ENCODE results near the gene MMADHC.

The MMADHC gene

DNA sequence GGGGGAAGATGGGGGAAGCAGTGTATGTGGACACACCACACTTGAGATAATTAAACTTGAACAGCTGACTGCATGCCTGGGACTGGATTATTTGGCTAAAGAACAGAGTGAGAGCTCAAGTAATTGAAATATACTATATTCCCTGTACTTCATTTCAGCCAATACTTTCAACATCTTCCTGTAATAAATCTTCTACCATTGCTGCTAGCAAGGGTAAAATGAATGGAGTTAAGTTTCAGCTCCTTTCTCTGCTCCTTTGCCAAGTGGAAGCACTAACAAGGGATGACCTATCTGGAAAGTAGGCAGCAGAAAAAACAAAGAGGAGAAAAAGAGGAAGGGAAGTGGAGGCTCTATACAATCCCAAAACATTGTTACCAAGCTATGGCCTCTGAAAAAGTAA, 50.9 kb downstream of the MMADHC start:
- TF ChIP-seq, protein P1, sequence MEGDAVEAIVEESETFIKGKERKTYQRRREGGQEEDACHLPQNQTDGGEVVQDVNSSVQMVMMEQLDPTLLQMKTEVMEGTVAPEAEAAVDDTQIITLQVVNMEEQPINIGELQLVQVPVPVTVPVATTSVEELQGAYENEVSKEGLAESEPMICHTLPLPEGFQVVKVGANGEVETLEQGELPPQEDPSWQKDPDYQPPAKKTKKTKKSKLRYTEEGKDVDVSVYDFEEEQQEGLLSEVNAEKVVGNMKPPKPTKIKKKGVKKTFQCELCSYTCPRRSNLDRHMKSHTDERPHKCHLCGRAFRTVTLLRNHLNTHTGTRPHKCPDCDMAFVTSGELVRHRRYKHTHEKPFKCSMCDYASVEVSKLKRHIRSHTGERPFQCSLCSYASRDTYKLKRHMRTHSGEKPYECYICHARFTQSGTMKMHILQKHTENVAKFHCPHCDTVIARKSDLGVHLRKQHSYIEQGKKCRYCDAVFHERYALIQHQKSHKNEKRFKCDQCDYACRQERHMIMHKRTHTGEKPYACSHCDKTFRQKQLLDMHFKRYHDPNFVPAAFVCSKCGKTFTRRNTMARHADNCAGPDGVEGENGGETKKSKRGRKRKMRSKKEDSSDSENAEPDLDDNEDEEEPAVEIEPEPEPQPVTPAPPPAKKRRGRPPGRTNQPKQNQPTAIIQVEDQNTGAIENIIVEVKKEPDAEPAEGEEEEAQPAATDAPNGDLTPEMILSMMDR (IDR thresholded peaks at IDR 0.05; ENCODE audit: low read depth, low read length): no peak
- Histone ChIP-seq H3K36me3 (no peaks in the 10 kb centered on the region), H3K27me3 (ENCODE audit: insufficient read depth, low read depth, severe bottlenecking) (no peaks in the 10 kb centered on the region), H3K4me3 (ENCODE audit: low read depth, low read length) (no peak overlapping the region), H3K27ac (no peak overlapping the region), H3K9me3 (ENCODE audit: severe bottlenecking) (no peaks in the 10 kb centered on the region)
- DNase-seq: no peak

DNA sequence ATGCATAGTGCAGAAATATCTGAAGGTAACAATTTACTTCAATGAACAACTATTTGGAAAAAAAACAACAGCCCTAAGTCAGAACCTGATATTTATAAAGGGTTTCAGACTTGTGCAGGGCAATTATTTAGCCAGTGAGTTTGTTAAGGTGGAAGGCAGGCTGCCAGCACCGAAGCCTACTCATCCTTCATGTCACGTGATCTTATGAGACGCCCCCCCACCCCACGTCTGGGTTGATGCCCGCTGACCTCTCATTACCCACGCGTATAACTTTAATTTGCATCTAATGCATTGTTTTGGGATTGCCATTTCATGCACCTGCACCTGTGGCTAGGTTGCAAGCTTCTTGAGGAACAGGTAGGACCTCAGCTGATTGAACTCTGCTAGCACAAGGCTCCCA, 52.9 kb downstream of the MMADHC start:
- no peak overlapping the region for H3K4me3 ChIP-seq (ENCODE audit: low read depth, low read length)
- no peaks in the 10 kb centered on the region for H3K9me3 ChIP-seq (ENCODE audit: severe bottlenecking)
- H3K36me3 ChIP-seq: no peaks in the 10 kb centered on the region
- H3K27me3 ChIP-seq (ENCODE audit: insufficient read depth, low read depth, severe bottlenecking): no peaks in the 10 kb centered on the region
- TF ChIP-seq, protein P1 (IDR thresholded peaks at IDR 0.05; ENCODE audit: low read depth, low read length): no peak
- DNase-seq: no peak
- H3K27ac ChIP-seq: no peak overlapping the region

DNA sequence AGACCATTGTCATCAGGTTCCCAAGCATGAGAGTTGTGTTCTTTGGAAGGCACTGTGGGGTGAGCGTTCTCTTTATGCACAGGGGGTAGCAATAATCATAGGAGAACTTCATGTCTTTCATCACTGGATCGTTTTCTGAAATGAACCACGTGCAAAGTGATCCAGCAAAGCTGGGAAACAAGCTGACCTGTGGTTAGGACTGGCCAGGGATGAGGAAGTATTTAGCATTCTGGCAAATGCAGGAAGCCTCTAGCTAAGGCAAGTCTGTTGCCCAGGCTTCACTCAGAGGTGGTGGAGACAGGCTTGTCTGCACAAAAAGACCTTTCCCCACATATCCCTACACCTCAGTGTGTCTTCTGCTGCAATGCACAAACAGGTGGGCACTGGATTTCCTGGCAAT, 58.6 kb downstream of the MMADHC start:
- peak; percentile 14 for DNase-seq
- Histone ChIP-seq H3K27me3 (ENCODE audit: insufficient read depth, low read depth, severe bottlenecking) (peaks cover 2% of the 10 kb centered on the region), H3K27ac (no peak overlapping the region; the same call in 1 of the 2 replicates), H3K4me3 (ENCODE audit: low read depth, low read length) (no peak overlapping the region), H3K9me3 (ENCODE audit: severe bottlenecking) (no peaks in the 10 kb centered on the region), H3K36me3 (no peaks in the 10 kb centered on the region)
- TF ChIP-seq, protein P1 (IDR thresholded peaks at IDR 0.05; ENCODE audit: low read depth, low read length): no peak

DNA sequence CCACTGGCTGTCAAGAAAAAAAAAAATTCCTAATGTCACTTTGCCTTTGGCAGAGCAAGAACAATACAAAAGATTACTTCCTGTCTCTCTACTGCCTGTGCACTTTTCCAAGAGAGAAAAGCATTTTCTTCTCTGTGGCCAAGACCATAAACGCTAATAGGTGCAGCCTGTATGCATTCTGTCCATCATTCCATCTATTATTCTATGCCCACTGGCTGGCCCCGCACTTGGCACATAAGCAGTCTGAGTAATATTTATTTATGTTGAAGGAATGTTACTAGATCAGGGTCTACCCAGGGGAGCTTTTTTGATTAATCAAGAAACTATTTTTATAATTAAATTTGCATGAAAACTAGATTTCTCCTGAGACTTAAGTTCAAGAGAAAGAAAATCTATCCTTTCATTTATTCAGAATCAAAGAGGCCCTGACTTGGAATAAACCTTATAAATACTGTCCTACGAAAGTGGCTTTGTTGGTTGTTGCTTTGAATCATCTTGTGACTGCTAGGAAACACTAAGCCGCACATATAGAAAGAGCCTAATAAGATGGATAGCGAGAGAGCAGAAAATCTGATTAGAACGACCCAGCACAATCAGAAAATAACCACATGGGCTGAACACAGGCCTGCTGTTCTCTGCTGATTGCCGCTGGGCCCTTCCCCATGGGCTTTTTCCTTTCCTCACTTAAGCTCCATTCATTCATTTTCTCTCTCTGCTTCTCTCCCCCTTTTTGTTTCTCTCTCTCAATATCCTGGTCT, 59.4 kb downstream of the MMADHC start:
- no peak overlapping the region for H3K4me3 ChIP-seq (ENCODE audit: low read depth, low read length)
- peaks cover 2% of the 10 kb centered on the region for H3K27me3 ChIP-seq (ENCODE audit: insufficient read depth, low read depth, severe bottlenecking)
- no peaks in the 10 kb centered on the region for H3K36me3 ChIP-seq
- peak; percentile 63 for DNase-seq
- no peak overlapping the region; the same call in 1 of the 2 replicates for H3K27ac ChIP-seq
- H3K9me3 ChIP-seq (ENCODE audit: severe bottlenecking): no peaks in the 10 kb centered on the region
- TF ChIP-seq, protein P1 (IDR thresholded peaks at IDR 0.05; ENCODE audit: low read depth, low read length): no peak

DNA sequence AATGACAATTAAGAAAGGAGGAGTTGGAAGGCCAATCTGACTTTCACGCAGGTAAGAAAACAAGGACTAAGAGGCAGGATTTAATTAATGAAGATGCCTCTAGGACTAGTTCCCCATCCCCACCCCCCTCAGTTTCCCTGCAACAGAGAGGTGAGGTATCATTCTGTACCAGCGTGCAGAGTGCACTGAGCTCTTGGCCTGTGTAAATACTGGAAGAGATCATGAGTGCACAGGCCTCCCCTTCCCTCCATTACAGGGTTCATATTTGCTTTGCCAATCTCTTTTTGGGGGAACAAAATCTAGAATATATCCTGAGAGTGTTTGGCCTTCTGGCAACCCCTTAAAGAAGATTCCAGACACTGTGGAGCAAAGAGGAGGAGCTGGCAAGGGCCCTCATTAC, 60.9 kb downstream of the MMADHC start:
- no peak for DNase-seq
- Histone ChIP-seq H3K27ac (no peak overlapping the region), H3K36me3 (no peaks in the 10 kb centered on the region), H3K27me3 (ENCODE audit: insufficient read depth, low read depth, severe bottlenecking) (peaks cover 2% of the 10 kb centered on the region), H3K4me3 (ENCODE audit: low read depth, low read length) (no peak overlapping the region), H3K9me3 (ENCODE audit: severe bottlenecking) (no peaks in the 10 kb centered on the region)
- TF ChIP-seq, protein P1 (IDR thresholded peaks at IDR 0.05; ENCODE audit: low read depth, low read length): no peak

DNA sequence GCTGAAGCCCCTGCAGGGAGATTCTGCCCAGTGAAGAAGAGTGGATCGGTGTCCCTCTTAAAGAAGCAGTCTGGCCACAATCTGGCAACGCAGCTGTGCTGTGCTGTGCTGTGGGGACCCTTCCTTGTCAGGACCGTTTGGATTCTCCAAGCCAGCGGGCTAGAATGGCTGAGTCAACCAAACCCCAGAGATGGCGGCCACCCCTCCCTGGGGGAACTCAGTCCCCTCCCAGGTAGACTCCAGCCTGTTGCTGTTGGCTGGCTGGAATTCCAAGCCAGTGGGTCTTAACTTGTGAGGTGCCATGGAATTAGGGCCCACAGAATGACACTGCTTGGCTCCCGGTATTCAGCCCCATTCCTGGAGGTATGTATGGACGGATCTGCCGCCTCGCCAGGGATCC, 62.3 kb downstream of the MMADHC start:
- H3K9me3 ChIP-seq (ENCODE audit: severe bottlenecking): no peaks in the 10 kb centered on the region
- TF ChIP-seq, protein P1 (IDR thresholded peaks at IDR 0.05; ENCODE audit: low read depth, low read length): no peak
- DNase-seq: no peak
- H3K27me3 ChIP-seq (ENCODE audit: insufficient read depth, low read depth, severe bottlenecking): peaks cover 2% of the 10 kb centered on the region
- no peak overlapping the region for H3K27ac ChIP-seq
- no peak overlapping the region for H3K4me3 ChIP-seq (ENCODE audit: low read depth, low read length)
- H3K36me3 ChIP-seq: no peaks in the 10 kb centered on the region
